Tibial nerve (tissue), 4 donors: Measurements from ENCODE around the gene VPS4B.

Experiments used
- EP300 ChIP-seq, 2 donors: sonication (generic); formaldehyde crosslinking; IDR thresholded peaks; one replicate each; pipeline ENCODE4 v1.6.1; 2017; ENCODE audit warnings: antibody characterized with exemption in 2 of 2, mild to moderate bottlenecking in 1 of 2
- POLR2A ChIP-seq, 2 donors: fragments of 450-650 bp; IDR thresholded peaks; one replicate each; pipeline ENCODE4 v1.6.1; 2017; ENCODE audit warnings: antibody characterized with exemption in 2 of 2, mild to moderate bottlenecking in 2 of 2, moderate library complexity in 2 of 2
- TF ChIP-seq, protein P1 (sequence below), 5 experiments: fragments of 200-600 bp in 3 of 5; fragments of 450-650 bp in 2 of 5; sonication (generic) in 3 of 5; IDR thresholded peaks; one replicate each; pipeline ENCODE4 v1.5.1; 2016 to 2019; ENCODE audit warnings: antibody characterized with exemption in 5 of 5, mild to moderate bottlenecking in 3 of 5, moderate library complexity in 2 of 5

DNA sequence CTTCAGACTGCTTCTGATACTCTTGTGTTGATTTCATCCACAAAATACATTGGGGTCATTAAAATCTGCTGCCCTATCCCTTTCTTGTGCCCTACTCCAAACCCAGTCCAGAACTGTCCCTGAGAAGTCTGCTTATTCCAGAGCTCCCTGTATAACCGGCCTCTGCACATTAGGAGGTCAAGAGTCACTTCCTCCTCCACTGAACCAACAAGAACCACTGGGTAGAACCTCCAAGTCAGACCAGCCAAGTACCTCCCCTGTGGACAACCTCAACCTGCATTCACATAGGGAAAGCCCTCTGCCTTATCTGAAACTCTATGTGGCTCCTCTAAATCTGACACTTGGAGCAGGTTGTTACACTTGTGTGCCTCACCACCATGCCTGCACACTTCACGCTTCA, 77.4 kb downstream of the VPS4B start:
- TF ChIP-seq, protein P1, sequence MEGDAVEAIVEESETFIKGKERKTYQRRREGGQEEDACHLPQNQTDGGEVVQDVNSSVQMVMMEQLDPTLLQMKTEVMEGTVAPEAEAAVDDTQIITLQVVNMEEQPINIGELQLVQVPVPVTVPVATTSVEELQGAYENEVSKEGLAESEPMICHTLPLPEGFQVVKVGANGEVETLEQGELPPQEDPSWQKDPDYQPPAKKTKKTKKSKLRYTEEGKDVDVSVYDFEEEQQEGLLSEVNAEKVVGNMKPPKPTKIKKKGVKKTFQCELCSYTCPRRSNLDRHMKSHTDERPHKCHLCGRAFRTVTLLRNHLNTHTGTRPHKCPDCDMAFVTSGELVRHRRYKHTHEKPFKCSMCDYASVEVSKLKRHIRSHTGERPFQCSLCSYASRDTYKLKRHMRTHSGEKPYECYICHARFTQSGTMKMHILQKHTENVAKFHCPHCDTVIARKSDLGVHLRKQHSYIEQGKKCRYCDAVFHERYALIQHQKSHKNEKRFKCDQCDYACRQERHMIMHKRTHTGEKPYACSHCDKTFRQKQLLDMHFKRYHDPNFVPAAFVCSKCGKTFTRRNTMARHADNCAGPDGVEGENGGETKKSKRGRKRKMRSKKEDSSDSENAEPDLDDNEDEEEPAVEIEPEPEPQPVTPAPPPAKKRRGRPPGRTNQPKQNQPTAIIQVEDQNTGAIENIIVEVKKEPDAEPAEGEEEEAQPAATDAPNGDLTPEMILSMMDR (IDR thresholded peaks at IDR 0.05), result no peak
- TF ChIP-seq POLR2A (IDR thresholded peaks at IDR 0.05) (no peak), EP300 (IDR thresholded peaks at IDR 0.05) (no peak)
